GM12865 (cell line): Measurements from ENCODE around the gene PDE6B.

Experiments used
- DNase-seq: peaks from one replicate; pipeline ENCODE4 v3.0.0; 2010; ENCODE audit warnings: low read depth
- H3K4me3 ChIP-seq: 2 replicates; pipeline ENCODE4 v1.5.1; 2011; ENCODE audit warnings: mild to moderate bottlenecking, low read depth, low read length, control low read depth
- CTCF ChIP-seq: IDR thresholded peaks from 2 replicates; pipeline ENCODE4 v1.5.1; 2011; ENCODE audit warnings: low read length, control low read depth, low read depth, inconsistent platforms; ENCODE audit not compliant: insufficient read depth; ENCODE audit errors: missing control alignments

Gene PDE6B

GRCh38 chr4:654871-655463, 29.6 kb downstream of the PDE6B start:
- DNase-seq, result no peak
- H3K4me3 ChIP-seq, result no peak overlapping the region
- no peak for TF ChIP-seq CTCF

- no peak for TF ChIP-seq CTCF
- DNase-seq, result no peak
- H3K4me3 ChIP-seq, result no peak overlapping the region
These were observed 30.2 kb downstream of the PDE6B start for GRCh38 chr4:655464-656151.

- DNase-seq, result no peak
- H3K4me3 ChIP-seq, result no peak overlapping the region
- no peak for TF ChIP-seq CTCF
These were observed 31.3 kb downstream of the PDE6B start for GRCh38 chr4:656436-657337.

- no peak for TF ChIP-seq CTCF
- H3K4me3 ChIP-seq, result no peak overlapping the region
- no peak for DNase-seq
These were observed 32.0 kb downstream of the PDE6B start for GRCh38 chr4:657338-657833.

- no peak for TF ChIP-seq CTCF
These were observed 32.7 kb downstream of the PDE6B start for GRCh38 chr4:657834-658667.

GRCh38 chr4:658681-659667, 33.6 kb downstream of the PDE6B start:
- TF ChIP-seq CTCF, result no peak
- no peak for DNase-seq
- H3K4me3 ChIP-seq, result no peak overlapping the region

More at GRCh38 chr4:657834-658667, 32.7 kb downstream of the PDE6B start:
- no peak for DNase-seq
- no peak overlapping the region for H3K4me3 ChIP-seq
